B cell (primary cell): ENCODE results near the gene EVI5L. TPM values are rescaled to one million over a fixed set of nuclear protein-coding genes. Genes with fewer than 3 reads are reported as not detected.

Source experiments
- ATAC-seq: fragments of 200-7000 bp; cut with Tn5 transposase; one replicate; pipeline ENCODE4 v1.10.0; 2021; ENCODE audit warnings: low read depth, mild to moderate bottlenecking, moderate number of reproducible peaks, moderate library complexity
- CTCF ChIA-PET: fragments of 350-600 bp; sonication (Branson Sonifier 250); formaldehyde crosslinking; loops from one replicate; lab custom pipeline; 2021; ENCODE audit warnings: antibody characterized with exemption, inconsistent platforms; lab: Charles Lee
- POLR2A ChIA-PET: fragments of 350-600 bp; sonication (Branson Sonifier 250); formaldehyde crosslinking; loops from one replicate; lab custom pipeline; 2021; ENCODE audit warnings: antibody characterized with exemption; lab: Charles Lee
- DNase-seq: peaks from one replicate; pipeline ENCODE4 v3.0.0; 2013
- H2AFZ ChIP-seq: 2 replicates; pipeline ENCODE4 v1.6.1; 2012; ENCODE audit warnings: mild to moderate bottlenecking, low read depth, low read length; ENCODE audit not compliant: insufficient read depth, poor library complexity, severe bottlenecking
- H3K27ac ChIP-seq, 2 donors: 1 replicate in 1 of 2; 2 replicates in 1 of 2; pipeline ENCODE4 v1.5.1; 2012 to 2013; ENCODE audit warnings: low read length in 2 of 2, mild to moderate bottlenecking in 2 of 2, moderate library complexity in 1 of 2
- H3K27me3 ChIP-seq, 4 experiments: fragments of 200-600 bp in 1 of 4; sonication (generic) in 1 of 4; replicated peaks in 1 of 4; 1 replicate in 2 of 4; 2 replicates in 2 of 4; pipeline versions ENCODE4 v1.6.1 to v1.7.0; 2013 to 2016; ENCODE audit warnings: low read length in 3 of 4, mild to moderate bottlenecking in 2 of 4, mixed read lengths in 1 of 4, moderate library complexity in 1 of 4; ENCODE audit not compliant: insufficient read depth in 4 of 4, control insufficient read depth in 3 of 4; ENCODE audit errors: control extremely low read depth in 1 of 4
- H3K36me3 ChIP-seq, 2 experiments: replicated peaks in 1 of 2; 1 replicate in 1 of 2; 2 replicates in 1 of 2; pipeline versions ENCODE4 v1.6.1 to v1.7.1; 2013; ENCODE audit warnings: low read length in 1 of 2; ENCODE audit not compliant: insufficient read depth in 2 of 2, control insufficient read depth in 1 of 2; ENCODE audit errors: control extremely low read depth in 1 of 2, extremely low read depth in 1 of 2
- H3K4me1 ChIP-seq, 2 donors: fragments of 200-600 bp in 1 of 2; sonication (generic) in 1 of 2; 1 replicate in 1 of 2; 2 replicates in 1 of 2; pipeline versions ENCODE4 v1.5.1 to v1.6.1; 2013 to 2017; ENCODE audit warnings: low read length in 2 of 2; ENCODE audit not compliant: control insufficient read depth in 2 of 2, insufficient read depth in 2 of 2
- H3K4me2 ChIP-seq: replicated peaks from 2 replicates; pipeline ENCODE3; 2012; ENCODE audit warnings: mild to moderate bottlenecking, low read depth, low read length; ENCODE audit not compliant: poor library complexity, severe bottlenecking
- H3K4me3 ChIP-seq, 5 experiments: fragments of 200-600 bp in 1 of 5; sonication (generic) in 1 of 5; 1 replicate in 3 of 5; 2 replicates in 2 of 5; pipeline versions ENCODE4 v1.5.1 to v1.7.0; 2011 to 2016; ENCODE audit warnings: low read length in 4 of 5, mild to moderate bottlenecking in 4 of 5, low read depth in 2 of 5, control low read depth in 1 of 5, moderate library complexity in 1 of 5; ENCODE audit not compliant: insufficient read depth in 1 of 5; ENCODE audit errors: control extremely low read depth in 1 of 5, extremely low read depth in 1 of 5
- H3K79me2 ChIP-seq: fragments of 200-600 bp; sonication (generic); one replicate; pipeline ENCODE4 v1.6.0; 2016; ENCODE audit warnings: low read length; ENCODE audit not compliant: control insufficient read depth, insufficient read depth
- H3K9ac ChIP-seq: fragments of 200-600 bp; sonication (generic); 2 replicates; pipeline ENCODE4 v1.6.1; 2017; ENCODE audit warnings: mild to moderate bottlenecking, low read length, moderate library complexity
- H3K9me3 ChIP-seq, 3 donors: one replicate each; pipeline versions ENCODE4 v1.6.1 to v1.7.1; 2013; ENCODE audit warnings: low read length in 2 of 3; ENCODE audit not compliant: control insufficient read depth in 2 of 3, insufficient read depth in 1 of 3; ENCODE audit errors: control extremely low read depth in 1 of 3
- H4K20me1 ChIP-seq: 2 replicates; pipeline ENCODE4 v1.6.0; 2012; ENCODE audit warnings: mild to moderate bottlenecking, low read length; ENCODE audit not compliant: insufficient read depth, control insufficient read depth, poor library complexity, severe bottlenecking
- H3K27ac Mint-ChIP-seq: one replicate; pipeline ENCODE4 v1.8.0; 2021; ENCODE audit warnings: mixed read lengths
- H3K27me3 Mint-ChIP-seq: one replicate; pipeline ENCODE4 v1.8.0; 2021; ENCODE audit warnings: mixed read lengths
- H3K4me1 Mint-ChIP-seq: one replicate; pipeline ENCODE4 v1.8.0; 2021; ENCODE audit warnings: mixed read lengths
- H3K4me3 Mint-ChIP-seq: one replicate; pipeline ENCODE4 v1.8.0; 2021; ENCODE audit warnings: mixed read lengths
- H3K9me3 Mint-ChIP-seq: one replicate; pipeline ENCODE4 v1.8.0; 2022; ENCODE audit warnings: mixed read lengths; ENCODE audit not compliant: insufficient read depth
- CTCF ChIP-seq: fragments of 200-600 bp; IDR thresholded peaks from one replicate; pipeline ENCODE4 v1.8.0; 2022; ENCODE audit warnings: antibody characterized with exemption, mild to moderate bottlenecking
- EZH2 ChIP-seq: IDR thresholded peaks from 2 replicates; pipeline ENCODE4 v1.6.1; 2012; ENCODE audit warnings: borderline replicate concordance, low read depth, mild to moderate bottlenecking, moderate library complexity, low read length; ENCODE audit not compliant: insufficient read depth, poor library complexity, severe bottlenecking
- WGBS: methylation state at CpG from one replicate; pipeline ENCODE4 v1.1.5; 2013; ENCODE audit warnings: missing lambda C conversion rate; ENCODE audit not compliant: insufficient coverage; 5-methylcytosine and 5-hydroxymethylcytosine counted together
- intact Hi-C: fragments of 100-400 bp; cut with micrococcal nuclease; formaldehyde crosslinking; loops from one replicate; pipeline ENCODE4 v1.10.0; 2022
- polyA plus RNA-seq: library from polyadenylated mRNA; depleted of rRNA; stranded (reverse); fragments of >200 nt; gene quantifications from 2 replicates; pipeline ENCODE4 v1.2.3, GENCODE V29; 2012
- total RNA-seq, 2 donors: library from RNA; stranded (reverse); fragments of 120-200 nt in 1 of 2; gene quantifications; 1 replicate in 1 of 2; 2 replicates in 1 of 2; pipeline versions ENCODE4 v1.2.3 to v1.2.4, GENCODE V29; 2013 to 2022

EVI5L gene
- total and polyA plus RNA-seq, 2 donors (not counting 1 experiment from before 2014, with no cell fraction given) = 7.9 to 11.8 TPM

GRCh38 chr19:7833225-7834099, 3.4 kb downstream of the EVI5L start:
- peaks cover 8 to 15% of the 10 kb centered on the region in 2 donors for H3K4me1 ChIP-seq
- H3K27me3 ChIP-seq = no peaks in the 10 kb centered on the region
- no peak overlapping the region for H3K4me2 ChIP-seq
- H2AFZ ChIP-seq = no peak overlapping the region
- no peak overlapping the region for H3K9ac ChIP-seq
- no peak for DNase-seq
- H4K20me1 ChIP-seq = no peaks in the 10 kb centered on the region
- no peaks in the 10 kb centered on the region for H3K9me3 Mint-ChIP-seq
- no peak for ATAC-seq
- no peak overlapping the region for H3K4me3 ChIP-seq
- WGBS = 84% methylated on average over 14 of the region's 23 CpGs
- H3K27ac Mint-ChIP-seq = no peak overlapping the region
- H3K27ac ChIP-seq = no peak overlapping the region
- CTCF ChIA-PET = interaction anchor here (1.3 to 1.4 kb wide), 2 partner anchors 20 to 34 kb away, joined by 3 to 5 read pairs; no protein-coding TSS in a partner anchor
- no peak for TF ChIP-seq CTCF
- no peak for TF ChIP-seq EZH2
- H3K36me3 ChIP-seq = no peaks in the 10 kb centered on the region
- H3K9me3 ChIP-seq = peaks cover 0 to 3% (median 0%) of the 10 kb centered on the region in 3 donors
- POLR2A ChIA-PET = no interaction called here
- peaks cover 28% of the 10 kb centered on the region for H3K79me2 ChIP-seq
- H3K4me1 Mint-ChIP-seq = peaks cover 22% of the 10 kb centered on the region
- intact Hi-C loops = no loop called here
- H3K27me3 Mint-ChIP-seq = no peaks in the 10 kb centered on the region
- H3K4me3 Mint-ChIP-seq = no peak overlapping the region

DNA sequence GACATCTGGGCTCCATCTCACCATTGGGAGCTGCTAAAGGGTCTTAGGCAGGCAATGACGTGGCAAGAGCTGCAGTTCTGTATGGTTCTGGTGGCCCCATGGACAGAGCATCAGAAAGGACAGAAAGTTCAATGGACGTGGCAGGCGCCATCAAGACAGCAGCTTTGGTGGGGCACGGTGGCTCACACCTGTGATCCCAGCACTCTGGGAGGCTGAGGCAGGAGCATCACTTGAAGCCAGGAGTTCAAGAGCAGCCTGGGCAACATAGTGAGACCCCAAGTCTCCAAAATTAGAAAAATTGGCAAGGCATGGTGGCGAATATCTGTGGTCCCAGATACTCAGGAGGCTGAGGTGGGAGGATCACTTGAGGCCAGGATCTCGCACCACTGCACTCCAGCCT, 9.5 kb downstream of the EVI5L start:
- H3K27me3 Mint-ChIP-seq = no peaks in the 10 kb centered on the region

More for the DNA sequence above, 9.5 kb downstream of the EVI5L start:
- POLR2A ChIA-PET = interaction anchor here (0.5 kb wide), 1 partner anchor 276 kb away, joined by 3 read pairs; no protein-coding TSS in a partner anchor
- CTCF ChIA-PET = interaction anchor here (0.7 kb wide), 1 partner anchor 158 kb away, joined by 3 read pairs; the partner anchor contains the start of gene TRAPPC5
- Histone ChIP-seq H3K9me3 (peaks cover 0 to 4% (median 0%) of the 10 kb centered on the region in 3 donors), H3K36me3 (no peaks in the 10 kb centered on the region), H3K9ac (no peak overlapping the region), H3K27me3 (no peaks in the 10 kb centered on the region), H4K20me1 (peaks cover 2% of the 10 kb centered on the region), H2AFZ (no peak overlapping the region), H3K79me2 (peaks cover 16% of the 10 kb centered on the region), H3K4me3 (no peak overlapping the region), H3K4me2 (no peak overlapping the region), H3K27ac (no peak overlapping the region), H3K4me1 (no peaks in the 10 kb centered on the region)
- Mint-ChIP-seq H3K4me1 (no peaks in the 10 kb centered on the region), H3K9me3 (no peaks in the 10 kb centered on the region), H3K4me3 (no peak overlapping the region), H3K27ac (no peak overlapping the region)
- intact Hi-C loops = no loop called here
- 98% methylated on average over 5 of the region's 6 CpGs for WGBS
- no peak for ATAC-seq
- TF ChIP-seq CTCF (no peak), EZH2 (no peak)
- no peak for DNase-seq
